ENCODE data around the gene HYAL1. TPM values are rescaled to one million over a fixed set of nuclear protein-coding genes. Genes with fewer than 3 reads are reported as not detected.

The HYAL1 gene
- total RNA-seq, 4 donors from 2014 or later = 2.1 to 30.5 (median 22.1) TPM

GRCh38 chr3:50324351-50325112 is 21.2 kb upstream of the HYAL1 start:
- peak; percentile 66 for DNase-seq
- Histone ChIP-seq H3K27ac (peak overlapping the region; percentile 95 to 96), H3K9me3 (no peaks in the 10 kb centered on the region), H3K36me3 (no peaks in the 10 kb centered on the region), H3K4me1 (peaks cover 0 to 19% of the 10 kb centered on the region in 2 donors), H3K27me3 (no peaks in the 10 kb centered on the region), H3K4me3 (no peak overlapping the region)
- no peak for TF ChIP-seq POLR2A (IDR thresholded peaks at IDR 0.05)
- TF ChIP-seq CTCF (IDR thresholded peaks at IDR 0.05) = peak; percentile 71 to 86 (median 75)
- intact Hi-C loops (cut with DNase I; ENCODE audit: low total_unique reads) = no loop called here

- Histone ChIP-seq H3K27me3 (no peaks in the 10 kb centered on the region), H3K27ac (peak overlapping the region; percentile 95 to 96), H3K4me3 (no peak overlapping the region), H3K4me1 (peaks cover 0 to 27% of the 10 kb centered on the region in 2 donors), H3K9me3 (no peaks in the 10 kb centered on the region), H3K36me3 (no peaks in the 10 kb centered on the region)
- intact Hi-C loops (cut with DNase I; ENCODE audit: low total_unique reads) = no loop called here
- TF ChIP-seq CTCF (IDR thresholded peaks at IDR 0.05) (peak in 1 of 4 experiments; percentile 21), POLR2A (IDR thresholded peaks at IDR 0.05) (no peak)
- DNase-seq = peak; percentile 43 to 72
These were observed 20.3 kb upstream of the HYAL1 start for GRCh38 chr3:50323614-50324199.

- Histone ChIP-seq H3K36me3 (no peaks in the 10 kb centered on the region), H3K4me1 (peaks cover 0 to 29% of the 10 kb centered on the region in 2 donors), H3K4me3 (no peak overlapping the region), H3K27me3 (no peaks in the 10 kb centered on the region), H3K9me3 (no peaks in the 10 kb centered on the region), H3K27ac (peak overlapping the region; percentile 95 to 96)
- peak in 1 of 2 donors; percentile 61 for DNase-seq
- TF ChIP-seq CTCF (IDR thresholded peaks at IDR 0.05) (no peak), POLR2A (IDR thresholded peaks at IDR 0.05) (no peak)
- intact Hi-C loops (cut with DNase I; ENCODE audit: low total_unique reads) = no loop called here
These were observed 19.8 kb upstream of the HYAL1 start for GRCh38 chr3:50323092-50323600.

GRCh38 chr3:50322386-50323091 is 19.2 kb upstream of the HYAL1 start, which contains the start of gene HYAL2:
Gene HYAL2 (minus strand): TSS chr3:50322745. CDS start chr3:50320489, 2,256 bp downstream.
- H3K4me1 ChIP-seq = peaks cover 0 to 33% of the 10 kb centered on the region in 2 donors
- intact Hi-C loops (cut with DNase I; ENCODE audit: low total_unique reads) = no loop called here
- DNase-seq = peak; percentile 66 to 84
- H3K36me3 ChIP-seq = no peaks in the 10 kb centered on the region
- no peaks in the 10 kb centered on the region for H3K9me3 ChIP-seq
- H3K27ac ChIP-seq = peak within 1 kb of the TSS; percentile 95 to 96
- H3K4me3 ChIP-seq = peak within 1 kb of the TSS; percentile 71 to 83
- TF ChIP-seq CTCF (IDR thresholded peaks at IDR 0.05) = no peak
- TF ChIP-seq POLR2A (IDR thresholded peaks at IDR 0.05) = peak in 1 of 2 donors; percentile 6
- H3K27me3 ChIP-seq = no peaks in the 10 kb centered on the region
